Left lung (tissue), 10 donors: Measurements from ENCODE around the gene EFNA2. TPM values are rescaled to one million over a fixed set of nuclear protein-coding genes. Genes with fewer than 3 reads are reported as not detected.

Experiments used
- ATAC-seq: fragments of 200-7000 bp; cut with Tn5 transposase; one replicate; pipeline ENCODE4 v1.9.1; 2020; ENCODE audit warnings: moderate library complexity
- DNase-seq, 4 donors: peaks; one replicate each; pipeline ENCODE4 v3.0.0-alpha.2; 2013 to 2020
- H3K27ac ChIP-seq, 2 donors: fragments of 200-600 bp; sonication (generic) in 1 of 2; one replicate each; pipeline versions ENCODE4 v1.5.0 to v1.8.0; 2020 to 2021
- H3K27me3 ChIP-seq, 2 donors: fragments of 200-600 bp; sonication (generic) in 1 of 2; one replicate each; pipeline versions ENCODE4 v1.5.0 to v1.8.0; 2020 to 2021
- H3K36me3 ChIP-seq, 2 donors: fragments of 200-600 bp; sonication (generic) in 1 of 2; one replicate each; pipeline versions ENCODE4 v1.5.0 to v1.8.0; 2020 to 2021
- H3K4me1 ChIP-seq, 2 donors: fragments of 200-600 bp; one replicate each; pipeline ENCODE4 v1.8.0; 2021
- H3K4me3 ChIP-seq, 2 donors: fragments of 200-600 bp; sonication (generic) in 1 of 2; one replicate each; pipeline versions ENCODE4 v1.5.0 to v1.8.0; 2020 to 2021; ENCODE audit warnings: mild to moderate bottlenecking in 1 of 2
- H3K9me3 ChIP-seq, 2 donors: fragments of 200-600 bp; sonication (generic) in 1 of 2; one replicate each; pipeline versions ENCODE4 v1.5.0 to v1.8.0; 2020 to 2021
- CTCF ChIP-seq, 2 donors: fragments of 200-600 bp; sonication (generic) in 1 of 2; IDR thresholded peaks; one replicate each; pipeline versions ENCODE4 v1.5.0 to v1.8.0; 2021; ENCODE audit warnings: antibody characterized with exemption in 2 of 2
- intact Hi-C, 2 donors: fragments of 100-400 bp; cut with DNase I; formaldehyde crosslinking; loops; one replicate each; pipeline versions ENCODE4 v1.11.2 to v1.14.2; 2022
- polyA plus RNA-seq, 6 donors: library from polyadenylated mRNA; unstranded; fragments of 120-200 nt; gene quantifications; one replicate each; pipeline ENCODE4 v1.2.1, GENCODE V29; 2013; ENCODE audit not compliant: insufficient read length in 6 of 6
- total RNA-seq, 2 donors: library from RNA; stranded (reverse); fragmentation: NEBNext Ultra II Directional; extraction: Animal tissue kit (Norgen Biotek cat#: 25700); gene quantifications; one replicate each; pipeline ENCODE4 v1.2.1, GENCODE V29; 2021
- donor health status: DM: no; HTN: yes; CAD: no.
- donor health status: DM: no; HTN: no; CAD: no.

Gene EFNA2
- total and polyA plus RNA-seq, 8 donors = 0.48 to 2.0 (median 0.79) TPM; not detected in 1

GRCh38 chr19:1276628-1277022 lies 9.0 kb upstream of the EFNA2 start:
- DNase-seq = no peak
- Histone ChIP-seq H3K27ac (peak overlapping the region; percentile 99), H3K36me3 (peaks cover 4 to 63% of the 10 kb centered on the region in 2 donors)

DNA sequence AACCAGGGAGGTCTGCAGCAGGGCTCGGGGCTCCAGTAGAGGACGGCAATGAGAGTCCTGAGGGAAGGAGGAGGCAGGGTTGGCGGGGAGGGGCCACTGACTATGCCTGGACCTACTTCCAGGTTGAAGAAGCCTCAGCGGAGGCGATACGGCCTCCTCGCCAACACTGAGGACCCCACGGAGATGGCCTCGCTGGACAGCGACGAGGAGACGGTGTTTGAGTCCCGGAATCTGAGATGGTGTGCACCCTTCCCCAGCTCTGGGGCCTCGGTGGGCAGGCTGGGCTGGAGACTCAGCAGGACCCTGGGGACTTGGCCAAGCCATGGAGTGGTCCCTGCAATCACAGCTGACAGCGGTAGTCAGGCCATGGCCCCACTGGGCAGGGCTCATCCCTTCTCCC lies 8.6 kb upstream of the EFNA2 start:
- H3K27ac ChIP-seq = no peak overlapping the region
- intact Hi-C loops = no loop called here
- H3K4me1 ChIP-seq = peaks cover 23 to 53% of the 10 kb centered on the region in 2 donors

More at GRCh38 chr19:1276628-1277022, 9.0 kb upstream of the EFNA2 start:
- TF ChIP-seq CTCF (IDR thresholded peaks at IDR 0.05) = no peak
- ATAC-seq = no peak
- no peaks in the 10 kb centered on the region for H3K27me3 ChIP-seq
- intact Hi-C loops = no loop called here
- H3K4me3 ChIP-seq = peak overlapping the region; percentile 48 to 70
- no peaks in the 10 kb centered on the region for H3K9me3 ChIP-seq
- peaks cover 28 to 58% of the 10 kb centered on the region in 2 donors for H3K4me1 ChIP-seq

GRCh38 chr19:1278074-1278473 lies 7.6 kb upstream of the EFNA2 start:
- H3K4me3 ChIP-seq = no peak overlapping the region
- intact Hi-C loops = no loop called here

More for the DNA sequence above, 8.6 kb upstream of the EFNA2 start:
- H3K27me3 ChIP-seq = no peaks in the 10 kb centered on the region
- no peak overlapping the region for H3K4me3 ChIP-seq
- no peaks in the 10 kb centered on the region for H3K9me3 ChIP-seq
- ATAC-seq (no peak), DNase-seq (no peak)
- TF ChIP-seq CTCF (IDR thresholded peaks at IDR 0.05) = no peak
- H3K36me3 ChIP-seq = peaks cover 4 to 58% of the 10 kb centered on the region in 2 donors

DNA sequence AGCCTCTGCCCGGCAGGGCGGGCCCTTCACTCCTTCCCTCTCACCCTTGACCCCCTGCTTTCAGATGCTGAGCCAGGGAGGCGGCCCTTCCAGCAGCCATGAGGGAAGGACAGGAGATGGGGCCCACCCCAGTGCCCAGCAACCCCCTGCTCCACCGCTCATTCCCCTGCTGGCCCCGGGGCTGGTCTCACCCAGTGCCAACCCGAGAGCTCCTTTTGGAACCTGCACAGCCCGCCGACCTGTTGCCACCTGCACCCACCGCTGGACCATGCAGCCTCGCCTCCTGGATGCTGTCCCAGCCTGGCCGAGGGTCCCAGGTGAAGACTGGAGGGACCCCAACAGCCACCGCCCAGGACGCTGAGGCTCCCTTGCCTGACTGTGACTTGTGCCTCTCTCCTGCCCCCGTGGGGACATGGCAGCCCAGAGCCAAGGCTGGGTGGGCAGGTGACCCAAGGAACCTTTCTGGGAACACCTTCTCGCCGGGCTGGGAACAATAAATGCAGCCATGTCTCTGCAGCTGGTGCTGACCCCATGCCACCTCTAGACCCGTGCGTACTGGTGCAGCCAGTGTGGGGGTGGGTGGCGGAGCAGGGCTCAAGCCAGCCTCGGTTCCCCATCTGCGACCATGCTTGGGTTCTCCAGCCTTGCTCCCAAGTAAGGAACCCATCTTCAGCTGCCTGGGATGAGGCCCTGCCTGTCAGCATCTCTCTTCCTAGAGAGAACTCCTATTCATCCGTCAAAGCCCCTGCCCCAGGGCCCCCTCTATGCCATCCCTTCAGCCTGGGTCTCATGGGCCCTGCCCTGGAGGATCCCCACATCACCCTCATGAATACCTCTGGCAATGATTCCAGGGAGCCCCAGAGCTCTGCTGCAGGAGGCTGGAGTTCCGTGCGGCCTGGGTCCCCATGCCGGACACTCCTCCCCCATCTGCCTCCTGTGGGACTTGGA lies 6.7 kb upstream of the EFNA2 start:
- intact Hi-C loops = no loop called here
- H3K4me3 ChIP-seq = no peak overlapping the region
- peaks cover 0 to 39% of the 10 kb centered on the region in 2 donors for H3K36me3 ChIP-seq
- no peaks in the 10 kb centered on the region for H3K9me3 ChIP-seq
- peaks cover 0 to 14% of the 10 kb centered on the region in 2 donors for H3K27me3 ChIP-seq
- TF ChIP-seq CTCF (IDR thresholded peaks at IDR 0.05) = no peak
- no peak overlapping the region for H3K27ac ChIP-seq
- H3K4me1 ChIP-seq = peaks cover 11 to 34% of the 10 kb centered on the region in 2 donors
- DNase-seq (no peak), ATAC-seq (no peak)

More at GRCh38 chr19:1278074-1278473, 7.6 kb upstream of the EFNA2 start:
- peaks cover 0 to 5% of the 10 kb centered on the region in 2 donors for H3K27me3 ChIP-seq
- peaks cover 14 to 43% of the 10 kb centered on the region in 2 donors for H3K4me1 ChIP-seq
- DNase-seq (no peak), ATAC-seq (no peak)
- H3K36me3 ChIP-seq = peaks cover 0 to 48% of the 10 kb centered on the region in 2 donors
- no peak for TF ChIP-seq CTCF (IDR thresholded peaks at IDR 0.05)
- no peak overlapping the region for H3K27ac ChIP-seq
- no peaks in the 10 kb centered on the region for H3K9me3 ChIP-seq

DNA sequence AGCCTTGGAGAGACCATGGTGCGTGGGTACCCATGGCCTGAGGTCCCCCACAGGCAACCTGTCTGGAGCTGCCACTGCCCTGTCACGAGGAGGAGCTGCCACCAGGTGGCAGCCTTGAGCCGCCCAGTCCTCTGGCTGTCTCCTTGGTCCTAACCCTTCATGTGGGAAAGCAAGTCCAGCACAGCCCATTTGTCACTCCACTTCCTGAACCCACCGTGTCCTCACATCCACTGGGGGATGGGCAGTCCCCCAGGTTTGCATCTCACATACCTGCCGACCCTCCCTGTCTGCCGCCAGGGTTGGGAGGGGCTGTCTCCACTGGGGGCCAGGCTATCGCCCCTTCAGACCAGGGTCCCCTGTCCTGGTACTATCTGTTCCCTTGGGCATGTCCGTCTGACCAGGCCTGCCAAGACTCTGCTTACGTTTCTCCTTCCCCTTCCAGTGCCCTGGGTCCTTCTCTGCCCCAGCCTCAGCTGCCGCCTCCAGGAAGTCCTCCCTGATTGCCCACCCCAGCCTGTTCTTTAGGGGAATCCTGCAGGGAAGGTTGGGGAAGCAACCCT lies 5.8 kb upstream of the EFNA2 start:
- H3K27ac ChIP-seq = no peak overlapping the region
- no peaks in the 10 kb centered on the region for H3K9me3 ChIP-seq
- no peak overlapping the region for H3K4me3 ChIP-seq
- intact Hi-C loops = no loop called here
- peaks cover 6 to 23% of the 10 kb centered on the region in 2 donors for H3K27me3 ChIP-seq
- peak; percentile 96 to 97 for TF ChIP-seq CTCF (IDR thresholded peaks at IDR 0.05)
- peaks cover 0 to 30% of the 10 kb centered on the region in 2 donors for H3K36me3 ChIP-seq
- H3K4me1 ChIP-seq = peaks cover 4 to 25% of the 10 kb centered on the region in 2 donors
- DNase-seq (peak; percentile 79 to 94 (median 86)), ATAC-seq (peak; percentile 37)
